WI38 (cell line): ENCODE results near the gene MUC22.
A peak's percentile ranks its signal among the peaks of the same experiment; 100 is the strongest.
"Not testable (repeated sequence)": the region's sequence is repeated elsewhere in the genome, so short reads cannot be mapped to it uniquely, and the experiment has no call there.

Experiments
- H3K4me3 ChIP-seq: 2 replicates; pipeline ENCODE4 v1.5.1; 2011; ENCODE audit warnings: low read depth, mild to moderate bottlenecking, control low read depth, low read length
- TF ChIP-seq, protein P1 (sequence below): IDR thresholded peaks from 2 replicates; pipeline ENCODE4 v1.5.1; 2012; ENCODE audit warnings: low read depth, mild to moderate bottlenecking, control low read depth, low read length

MUC22 gene

DNA sequence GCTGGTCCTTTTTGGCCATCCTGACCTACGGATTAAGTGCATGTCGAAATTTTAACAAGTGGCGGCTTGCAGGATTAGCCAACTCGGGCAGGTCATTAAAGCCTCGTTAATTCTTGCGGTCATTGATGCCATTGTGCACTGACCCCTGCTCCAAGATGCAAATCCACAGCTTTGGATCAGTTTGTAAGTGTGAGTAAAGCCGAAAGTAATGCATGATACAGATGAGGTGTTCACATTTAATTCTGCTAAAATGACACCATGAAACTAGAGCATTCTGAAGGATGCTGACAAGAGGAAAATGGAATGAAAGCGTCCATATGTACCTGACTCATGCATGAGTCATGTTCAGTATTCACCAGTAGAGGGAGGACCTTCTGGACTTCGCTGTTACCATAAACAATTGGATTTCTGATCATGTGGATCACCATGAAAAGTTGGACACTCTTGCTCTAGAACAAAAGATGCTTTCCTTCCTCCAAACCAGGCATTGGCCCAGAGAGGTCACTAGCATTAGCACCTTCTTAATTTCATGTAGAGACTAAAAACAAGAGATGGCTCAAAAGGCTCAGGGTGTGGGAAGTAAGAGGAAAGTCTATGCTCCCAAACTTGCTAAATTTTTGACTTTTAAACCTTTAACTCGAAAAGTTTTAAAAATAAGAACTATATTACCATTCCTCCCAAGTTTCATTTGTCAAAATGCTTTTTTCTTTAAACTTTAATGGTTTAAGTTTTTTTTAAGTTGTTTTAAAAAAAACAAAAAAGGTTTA, 48.0 kb downstream of the MUC22 start:
- H3K4me3 ChIP-seq: no peak overlapping the region

DNA sequence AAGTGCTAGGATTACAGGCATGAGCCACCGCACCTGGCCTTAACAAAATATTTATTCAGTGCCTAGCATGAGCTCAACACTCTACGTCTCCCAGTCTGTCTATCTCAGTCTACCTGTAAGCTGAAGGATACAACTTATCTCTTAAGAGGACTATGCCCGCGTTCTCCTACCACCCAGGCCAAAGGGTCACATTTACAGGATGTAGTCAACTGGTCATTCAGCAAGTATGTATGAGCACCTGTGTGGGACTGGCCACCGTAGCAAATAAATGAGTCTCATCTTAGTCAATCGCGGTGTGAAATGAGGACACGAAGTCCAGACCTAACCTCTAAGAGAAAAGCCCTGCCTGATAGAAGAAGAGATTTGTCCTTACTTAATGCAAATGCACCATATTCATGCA, 49.9 kb downstream of the MUC22 start:
- TF ChIP-seq, protein P1, sequence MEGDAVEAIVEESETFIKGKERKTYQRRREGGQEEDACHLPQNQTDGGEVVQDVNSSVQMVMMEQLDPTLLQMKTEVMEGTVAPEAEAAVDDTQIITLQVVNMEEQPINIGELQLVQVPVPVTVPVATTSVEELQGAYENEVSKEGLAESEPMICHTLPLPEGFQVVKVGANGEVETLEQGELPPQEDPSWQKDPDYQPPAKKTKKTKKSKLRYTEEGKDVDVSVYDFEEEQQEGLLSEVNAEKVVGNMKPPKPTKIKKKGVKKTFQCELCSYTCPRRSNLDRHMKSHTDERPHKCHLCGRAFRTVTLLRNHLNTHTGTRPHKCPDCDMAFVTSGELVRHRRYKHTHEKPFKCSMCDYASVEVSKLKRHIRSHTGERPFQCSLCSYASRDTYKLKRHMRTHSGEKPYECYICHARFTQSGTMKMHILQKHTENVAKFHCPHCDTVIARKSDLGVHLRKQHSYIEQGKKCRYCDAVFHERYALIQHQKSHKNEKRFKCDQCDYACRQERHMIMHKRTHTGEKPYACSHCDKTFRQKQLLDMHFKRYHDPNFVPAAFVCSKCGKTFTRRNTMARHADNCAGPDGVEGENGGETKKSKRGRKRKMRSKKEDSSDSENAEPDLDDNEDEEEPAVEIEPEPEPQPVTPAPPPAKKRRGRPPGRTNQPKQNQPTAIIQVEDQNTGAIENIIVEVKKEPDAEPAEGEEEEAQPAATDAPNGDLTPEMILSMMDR: no peak
- no peak overlapping the region for H3K4me3 ChIP-seq

More for the DNA sequence above, 48.0 kb downstream of the MUC22 start:
- TF ChIP-seq, protein P1: no peak

DNA sequence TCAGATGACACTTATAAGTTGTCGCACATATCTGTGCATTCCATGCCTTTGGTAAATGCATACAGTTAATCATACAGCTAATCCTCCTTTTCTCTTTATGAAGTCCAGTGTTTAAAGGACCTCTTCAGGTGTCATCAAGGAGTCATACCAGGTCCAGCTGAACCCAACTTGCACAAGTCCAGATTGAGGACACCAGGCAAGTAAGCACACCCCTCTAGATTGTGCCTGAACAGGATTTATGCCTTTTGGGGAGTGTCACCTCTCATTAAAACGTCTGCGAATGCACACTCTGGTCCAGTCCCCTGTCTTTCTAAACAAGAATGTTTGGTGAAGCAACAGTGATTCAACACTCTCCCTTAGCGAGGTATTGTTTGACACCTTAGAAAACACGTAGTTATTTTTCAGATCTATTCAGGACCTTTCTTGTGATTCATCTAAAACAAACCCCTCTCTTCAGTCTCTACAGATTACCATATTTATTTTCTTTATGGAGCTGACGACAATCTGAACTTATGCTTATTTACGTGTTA, 53.7 kb downstream of the MUC22 start:
- TF ChIP-seq, protein P1: no peak
- H3K4me3 ChIP-seq: no peak overlapping the region

DNA sequence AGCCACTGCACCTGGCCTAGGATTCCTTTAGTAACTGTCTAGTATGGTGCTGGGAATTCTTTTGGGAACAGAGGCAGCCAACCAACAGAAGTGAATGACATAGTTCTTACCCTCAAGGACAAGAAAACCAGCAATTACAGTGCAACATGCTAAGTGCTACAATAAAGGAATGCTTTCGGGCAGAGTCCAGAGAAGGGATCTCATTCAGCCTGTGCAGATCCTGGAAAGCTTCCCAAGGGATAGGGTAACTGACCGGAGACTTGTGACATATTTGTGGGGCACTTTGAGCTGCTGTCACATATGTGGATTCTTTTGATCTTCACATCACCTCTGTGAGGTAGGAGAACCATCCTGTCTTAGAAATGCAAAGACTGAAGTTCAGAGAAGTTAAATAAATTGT, 55.3 kb downstream of the MUC22 start:
- TF ChIP-seq, protein P1: no peak
- H3K4me3 ChIP-seq: no peak overlapping the region

DNA sequence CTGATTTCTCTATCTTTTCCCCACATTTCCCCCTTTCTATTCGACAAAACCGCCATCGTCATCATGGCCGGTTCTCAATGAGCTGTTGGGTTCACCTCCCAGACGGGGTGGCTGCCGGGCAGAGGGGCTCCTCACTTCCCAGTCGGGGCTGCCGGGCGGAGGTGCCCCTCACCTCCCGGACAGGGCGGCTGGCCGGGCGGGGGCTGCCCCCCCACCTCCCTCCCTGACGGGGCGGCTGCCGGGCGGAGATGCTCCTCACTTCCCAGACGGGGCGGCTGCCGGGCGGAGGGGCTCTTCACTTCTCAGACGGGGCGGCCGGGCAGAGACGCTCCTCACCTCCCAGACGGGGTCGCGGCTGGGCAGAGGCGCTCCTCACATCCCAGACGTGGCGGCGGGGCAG, 56.8 kb downstream of the MUC22 start:
- not testable (repeated sequence) for H3K4me3 ChIP-seq

DNA sequence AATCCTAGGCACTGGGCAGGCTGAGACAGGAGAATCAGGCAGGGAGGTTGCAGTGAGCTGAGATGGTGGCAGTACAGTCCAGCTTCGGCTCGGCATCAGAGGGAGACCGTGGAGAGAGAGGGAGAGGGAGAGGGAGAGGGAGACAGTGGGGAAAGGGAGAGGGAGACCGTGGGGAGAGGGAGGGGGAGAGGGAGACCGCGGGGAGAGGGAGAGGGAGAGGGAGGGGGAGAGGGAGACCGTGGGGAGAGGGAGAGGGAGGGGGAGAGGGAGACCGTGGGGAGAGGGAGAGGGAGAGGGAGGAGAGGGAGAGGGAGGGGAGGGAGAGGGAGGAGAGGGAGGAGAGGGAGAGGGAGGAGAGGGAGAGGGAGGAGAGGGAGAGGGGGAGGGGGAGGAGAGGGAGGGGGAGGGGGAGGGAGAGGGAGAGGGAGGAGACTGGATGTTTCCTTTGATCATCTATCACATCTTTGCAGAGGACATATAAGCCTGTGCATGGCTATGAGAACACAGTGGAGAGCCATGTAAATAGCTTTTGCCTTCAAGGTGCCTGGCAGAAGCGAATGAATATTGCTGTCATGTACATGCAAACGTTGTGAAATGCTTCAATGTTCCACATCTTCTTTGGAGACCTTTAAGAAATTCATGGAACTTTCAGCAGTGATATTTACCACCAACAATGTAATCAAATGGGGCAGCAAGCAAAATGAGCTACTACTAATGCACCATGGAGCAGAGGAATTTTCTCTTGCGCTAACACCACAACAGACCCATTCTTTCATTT, 57.8 kb downstream of the MUC22 start:
- H3K4me3 ChIP-seq: not testable (repeated sequence)

DNA sequence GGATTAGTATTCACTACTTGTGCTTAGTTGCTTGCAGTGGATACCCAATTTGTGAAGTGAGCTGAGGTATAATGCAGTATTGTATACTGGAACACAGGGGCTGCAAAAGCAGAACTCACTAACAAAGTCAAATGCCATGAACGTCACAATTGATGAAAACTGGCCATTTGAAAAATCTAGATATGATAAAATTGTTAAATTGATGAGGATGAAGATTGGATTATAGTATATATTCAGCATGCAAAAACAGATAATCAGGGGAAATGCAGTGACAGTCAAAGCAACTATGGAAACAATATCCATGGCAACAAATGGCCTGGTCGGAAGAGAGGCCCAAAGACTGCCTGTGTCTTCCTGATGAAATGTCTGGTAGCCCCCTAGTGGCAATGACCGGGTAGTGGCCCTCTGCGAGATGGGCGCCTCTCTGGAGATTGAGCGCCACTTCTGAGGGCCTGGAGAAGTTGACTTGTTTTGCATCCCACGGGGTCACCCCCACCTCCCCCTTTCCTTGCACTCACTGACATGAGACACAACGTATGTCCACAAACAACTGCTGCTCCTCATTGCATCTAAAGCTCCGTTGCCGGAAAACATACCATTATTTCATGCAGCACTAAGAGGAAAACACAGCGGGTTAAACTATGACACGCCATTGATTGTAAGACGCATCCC, 58.5 kb downstream of the MUC22 start:
- H3K4me3 ChIP-seq: no peak overlapping the region

More for the DNA sequence above, 58.5 kb downstream of the MUC22 start:
- TF ChIP-seq, protein P1: peak; percentile 96
